AG08395 (cell line): ENCODE results near the gene SYK.

ENCODE experiments used
- DNase-seq: peaks from one replicate; pipeline ENCODE4 v3.0.0; 2012; ENCODE audit warnings: mixed read lengths, low spot score

SYK gene

DNA sequence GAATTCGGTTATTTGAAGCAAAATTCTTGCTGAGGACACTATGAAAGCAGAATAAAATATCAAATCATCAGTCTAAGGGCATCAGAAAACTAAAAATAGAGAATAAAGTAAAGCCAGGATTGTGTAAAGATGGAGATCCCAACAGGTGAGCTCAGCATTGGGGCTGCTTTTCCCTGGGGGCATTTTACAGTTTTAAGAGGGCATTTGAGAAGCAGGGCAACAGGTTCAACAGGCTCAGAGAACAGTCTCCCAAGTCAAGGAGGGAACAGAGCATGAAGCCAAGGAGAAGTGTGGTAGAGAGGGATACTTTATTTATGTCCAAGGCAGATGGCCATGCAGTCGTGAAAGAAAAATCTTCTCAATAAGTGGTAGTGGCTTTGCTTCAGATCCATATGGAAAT is 145.4 kb downstream of the SYK start:
- DNase-seq = no peak
